Upper lobe of left lung (tissue), 4 donors: ENCODE data around the gene CCDC192.

ENCODE experiments used
- EP300 ChIP-seq, 4 donors: sonication (generic); formaldehyde crosslinking; IDR thresholded peaks; one replicate each; pipeline ENCODE4 v1.5.1; 2017; ENCODE audit warnings: antibody characterized with exemption in 4 of 4, control low read depth in 2 of 4
- POLR2A ChIP-seq, 4 donors: fragments of 450-650 bp; IDR thresholded peaks; one replicate each; pipeline ENCODE4 v1.5.1; 2016 to 2017; ENCODE audit warnings: antibody characterized with exemption in 4 of 4, mild to moderate bottlenecking in 2 of 4
- POLR2AphosphoS5 ChIP-seq, 2 donors: sonication (generic); formaldehyde crosslinking; IDR thresholded peaks; one replicate each; pipeline ENCODE4 v1.5.1; 2017; ENCODE audit warnings: antibody characterized with exemption in 2 of 2
- TF ChIP-seq, protein P1 (sequence below), 6 experiments: fragments of 450-650 bp in 4 of 6; fragments of 200-600 bp in 2 of 6; sonication (generic) in 2 of 6; IDR thresholded peaks; one replicate each; pipeline ENCODE4 v1.5.1; 2016 to 2019; ENCODE audit warnings: antibody characterized with exemption in 6 of 6

DNA sequence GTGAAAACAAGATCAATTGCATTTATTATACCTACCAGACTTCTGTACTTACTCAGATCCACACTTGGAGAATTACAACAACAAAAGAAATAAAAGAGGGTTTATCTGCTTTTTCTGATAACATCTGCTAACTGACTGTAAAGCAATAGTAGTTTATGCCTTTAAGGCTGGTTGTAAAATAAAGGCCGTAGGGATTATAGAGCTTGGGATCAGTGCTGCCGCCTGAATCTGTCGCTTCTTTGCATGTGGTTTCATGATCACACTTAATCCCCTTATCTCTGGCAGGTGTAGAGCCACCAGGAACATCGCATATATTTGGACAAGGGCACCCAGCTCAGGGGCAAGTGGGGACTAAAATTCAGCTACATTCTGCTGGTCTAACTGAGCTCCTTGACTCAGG, 146.7 kb downstream of the CCDC192 start:
- TF ChIP-seq, protein P1, sequence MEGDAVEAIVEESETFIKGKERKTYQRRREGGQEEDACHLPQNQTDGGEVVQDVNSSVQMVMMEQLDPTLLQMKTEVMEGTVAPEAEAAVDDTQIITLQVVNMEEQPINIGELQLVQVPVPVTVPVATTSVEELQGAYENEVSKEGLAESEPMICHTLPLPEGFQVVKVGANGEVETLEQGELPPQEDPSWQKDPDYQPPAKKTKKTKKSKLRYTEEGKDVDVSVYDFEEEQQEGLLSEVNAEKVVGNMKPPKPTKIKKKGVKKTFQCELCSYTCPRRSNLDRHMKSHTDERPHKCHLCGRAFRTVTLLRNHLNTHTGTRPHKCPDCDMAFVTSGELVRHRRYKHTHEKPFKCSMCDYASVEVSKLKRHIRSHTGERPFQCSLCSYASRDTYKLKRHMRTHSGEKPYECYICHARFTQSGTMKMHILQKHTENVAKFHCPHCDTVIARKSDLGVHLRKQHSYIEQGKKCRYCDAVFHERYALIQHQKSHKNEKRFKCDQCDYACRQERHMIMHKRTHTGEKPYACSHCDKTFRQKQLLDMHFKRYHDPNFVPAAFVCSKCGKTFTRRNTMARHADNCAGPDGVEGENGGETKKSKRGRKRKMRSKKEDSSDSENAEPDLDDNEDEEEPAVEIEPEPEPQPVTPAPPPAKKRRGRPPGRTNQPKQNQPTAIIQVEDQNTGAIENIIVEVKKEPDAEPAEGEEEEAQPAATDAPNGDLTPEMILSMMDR (IDR thresholded peaks at IDR 0.05): no peak
- TF ChIP-seq POLR2A (IDR thresholded peaks at IDR 0.05) (no peak), EP300 (IDR thresholded peaks at IDR 0.05) (no peak), POLR2AphosphoS5 (IDR thresholded peaks at IDR 0.05) (no peak)
